GM23338 (cell line): Measurements from ENCODE around the gene ZNF335. TPM values are rescaled to one million over a fixed set of nuclear protein-coding genes. Genes with fewer than 3 reads are reported as not detected.
A peak's percentile ranks its signal among the peaks of the same experiment; 100 is the strongest.

ENCODE experiments used
- ATAC-seq: fragments of 200-7000 bp; cut with Tn5 transposase; 3 replicates; pipeline ENCODE4 v1.9.1; 2020
- DNase-seq: peaks from one replicate; pipeline ENCODE4 v3.0.0-alpha.2; 2015; ENCODE audit warnings: low spot score
- H2AFZ ChIP-seq: fragments of 200-600 bp; sonication (generic); 2 replicates; pipeline ENCODE4 v1.8.0; 2016; ENCODE audit warnings: antibody characterized with exemption, mild to moderate bottlenecking, moderate library complexity
- H3F3A ChIP-seq: fragments of 200-600 bp; sonication (generic); replicated peaks from 2 replicates; pipeline ENCODE4 v1.8.0; 2017; ENCODE audit warnings: antibody characterized with exemption, mixed run types, low read depth
- H3K27ac ChIP-seq: fragments of 200-600 bp; sonication (generic); 2 replicates; pipeline ENCODE4 v1.6.1; 2016; ENCODE audit warnings: low read depth
- H3K27me3 ChIP-seq: fragments of 200-600 bp; sonication (generic); 2 replicates; pipeline ENCODE4 v1.8.0; 2016; ENCODE audit warnings: mild to moderate bottlenecking, mixed run types, moderate library complexity; ENCODE audit not compliant: insufficient read depth
- H3K36me3 ChIP-seq: fragments of 200-600 bp; sonication (generic); 2 replicates; pipeline ENCODE4 v1.8.0; 2016; ENCODE audit warnings: mild to moderate bottlenecking; ENCODE audit not compliant: insufficient read depth
- H3K4me1 ChIP-seq: fragments of 200-600 bp; sonication (generic); 2 replicates; pipeline ENCODE4 v1.8.0; 2016; ENCODE audit warnings: mild to moderate bottlenecking, moderate library complexity; ENCODE audit not compliant: insufficient read depth
- H3K4me2 ChIP-seq: fragments of 200-600 bp; sonication (generic); 2 replicates; pipeline ENCODE4 v1.7.1; 2017; ENCODE audit warnings: mixed run types
- H3K4me3 ChIP-seq: fragments of 200-600 bp; sonication (generic); 2 replicates; pipeline ENCODE4 v1.6.1; 2016; ENCODE audit warnings: mixed run types
- H3K79me2 ChIP-seq: fragments of 200-600 bp; sonication (generic); replicated peaks from 2 replicates; pipeline ENCODE4 v1.8.0; 2017; ENCODE audit warnings: mild to moderate bottlenecking; ENCODE audit not compliant: insufficient read depth
- H3K9me2 ChIP-seq: fragments of 200-600 bp; sonication (generic); 2 replicates; pipeline ENCODE4 v1.8.0; 2017; ENCODE audit not compliant: insufficient read depth
- H4K20me1 ChIP-seq: fragments of 200-600 bp; sonication (generic); replicated peaks from 2 replicates; pipeline ENCODE4 v1.8.0; 2017; ENCODE audit warnings: mild to moderate bottlenecking; ENCODE audit not compliant: insufficient read depth
- H3K27ac Mint-ChIP-seq: 2 replicates; pipeline ENCODE4 v1.8.0; 2020; ENCODE audit warnings: inconsistent platforms, mild to moderate bottlenecking, moderate library complexity, mixed read lengths
- H3K27me3 Mint-ChIP-seq: 3 replicates; pipeline ENCODE4 v1.8.0; 2022; ENCODE audit warnings: low read depth, mild to moderate bottlenecking, moderate library complexity, mixed read lengths, inconsistent platforms; ENCODE audit not compliant: insufficient read depth, poor library complexity
- H3K36me3 Mint-ChIP-seq: 3 replicates; pipeline ENCODE4 v1.8.0; 2021; ENCODE audit warnings: low read depth, mild to moderate bottlenecking, inconsistent platforms, moderate library complexity, mixed read lengths
- H3K4me1 Mint-ChIP-seq: 3 replicates; pipeline ENCODE4 v1.8.0; 2020; ENCODE audit warnings: mild to moderate bottlenecking, inconsistent platforms, mixed read lengths
- H3K4me3 Mint-ChIP-seq: 3 replicates; pipeline ENCODE4 v1.8.0; 2021; ENCODE audit warnings: moderate library complexity, mild to moderate bottlenecking, inconsistent platforms, mixed read lengths
- H3K9me3 Mint-ChIP-seq: 3 replicates; pipeline ENCODE4 v1.8.0; 2020; ENCODE audit warnings: moderate library complexity, mild to moderate bottlenecking, inconsistent platforms, mixed read lengths
- CREB1 ChIP-seq: fragments of 250-450 bp; sonication (Bioruptor Pico); IDR thresholded peaks from 2 replicates; pipeline ENCODE4 v1.5.0; 2020; ENCODE audit warnings: low read depth, mild to moderate bottlenecking, moderate library complexity
- JUNB ChIP-seq: IDR thresholded peaks from one replicate; pipeline ENCODE4 v1.6.1; 2016; ENCODE audit warnings: antibody characterized with exemption; ENCODE audit not compliant: unreplicated experiment
- POLR2AphosphoS5 ChIP-seq: IDR thresholded peaks from 2 replicates; pipeline ENCODE4 v1.6.1; 2016; ENCODE audit warnings: antibody characterized with exemption, low read depth
- polyA plus RNA-seq: library from polyadenylated mRNA; unstranded; fragments of >200 nt; fragmentation: Nextera tagmentation; extraction: Ambion mirVana; gene quantifications from 2 replicates; pipeline ENCODE4 v1.2.1, GENCODE V29; 2016
- total RNA-seq: library from RNA; depleted of rRNA; stranded (reverse); fragments of >200 nt; shearing (Covaris generic); gene quantifications from 2 replicates; pipeline ENCODE4 v1.2.3, GENCODE V29; 2014
- TF ChIP-seq, protein P1 (sequence below): IDR thresholded peaks from 2 replicates; pipeline ENCODE4 v1.6.1; 2016; ENCODE audit warnings: antibody characterized with exemption
- TF ChIP-seq, protein P2 (sequence below), 2 experiments: fragments of 200-600 bp in 1 of 2; sonication (generic) in 1 of 2; conservative IDR thresholded peaks; 2 replicates each; pipeline versions ENCODE4 v1.5.1 to v1.6.1; 2016 to 2017; ENCODE audit warnings: antibody characterized with exemption in 2 of 2, low read depth in 2 of 2, mild to moderate bottlenecking in 2 of 2, moderate library complexity in 1 of 2
- TF ChIP-seq, protein P3 (sequence below): fragments of 250-450 bp; sonication (Bioruptor Pico); IDR thresholded peaks from 2 replicates; pipeline ENCODE4 v1.5.0; 2020; ENCODE audit warnings: mild to moderate bottlenecking, moderate library complexity

Gene ZNF335
- total and polyA plus RNA-seq, 2 experiments from 2014 or later, result 7.4 to 24.2 TPM

DNA sequence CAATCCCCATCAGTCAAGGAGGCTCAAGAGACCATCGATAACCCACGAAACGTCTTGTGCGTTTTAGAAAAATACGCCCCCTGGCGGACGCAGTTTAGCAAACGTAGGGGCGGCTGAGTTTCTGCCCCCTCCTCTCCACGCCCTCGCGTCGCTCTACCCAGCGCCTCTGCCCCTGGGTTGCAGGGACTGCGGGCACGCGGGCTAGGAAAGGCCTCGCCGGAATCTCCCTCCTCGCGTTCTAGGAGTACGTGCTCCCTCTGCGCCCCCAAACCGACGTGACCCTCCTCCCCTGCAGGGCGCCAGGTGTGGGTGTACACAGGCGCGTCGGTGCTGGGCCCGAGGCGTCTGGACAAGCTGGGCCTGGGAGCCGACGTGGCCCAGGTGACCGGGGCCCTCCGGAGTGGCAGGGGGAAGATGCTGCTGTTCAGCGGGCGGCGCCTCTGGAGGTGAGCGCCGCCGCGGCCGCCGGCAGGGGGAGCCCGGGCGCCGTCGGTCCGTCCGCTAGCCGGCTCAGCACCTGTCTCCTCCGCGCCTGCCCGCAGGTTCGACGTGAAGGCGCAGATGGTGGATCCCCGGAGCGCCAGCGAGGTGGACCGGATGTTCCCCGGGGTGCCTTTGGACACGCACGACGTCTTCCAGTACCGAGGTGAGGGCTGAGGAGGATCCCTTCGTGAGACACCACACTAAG, 42.0 kb upstream of the ZNF335 start:
- peaks cover 9% of the 10 kb centered on the region; the same call in 1 of the 2 replicates for H3K4me1 ChIP-seq
- H3K4me3 Mint-ChIP-seq, result peak overlapping the region; percentile 70
- ATAC-seq (peak; percentile 78), DNase-seq (peak; percentile 97)
- TF ChIP-seq, protein P1, sequence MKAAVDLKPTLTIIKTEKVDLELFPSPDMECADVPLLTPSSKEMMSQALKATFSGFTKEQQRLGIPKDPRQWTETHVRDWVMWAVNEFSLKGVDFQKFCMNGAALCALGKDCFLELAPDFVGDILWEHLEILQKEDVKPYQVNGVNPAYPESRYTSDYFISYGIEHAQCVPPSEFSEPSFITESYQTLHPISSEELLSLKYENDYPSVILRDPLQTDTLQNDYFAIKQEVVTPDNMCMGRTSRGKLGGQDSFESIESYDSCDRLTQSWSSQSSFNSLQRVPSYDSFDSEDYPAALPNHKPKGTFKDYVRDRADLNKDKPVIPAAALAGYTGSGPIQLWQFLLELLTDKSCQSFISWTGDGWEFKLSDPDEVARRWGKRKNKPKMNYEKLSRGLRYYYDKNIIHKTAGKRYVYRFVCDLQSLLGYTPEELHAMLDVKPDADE, result no peak; the same call in 1 of the 2 replicates
- TF ChIP-seq JUNB, result no peak
- TF ChIP-seq, protein P2, sequence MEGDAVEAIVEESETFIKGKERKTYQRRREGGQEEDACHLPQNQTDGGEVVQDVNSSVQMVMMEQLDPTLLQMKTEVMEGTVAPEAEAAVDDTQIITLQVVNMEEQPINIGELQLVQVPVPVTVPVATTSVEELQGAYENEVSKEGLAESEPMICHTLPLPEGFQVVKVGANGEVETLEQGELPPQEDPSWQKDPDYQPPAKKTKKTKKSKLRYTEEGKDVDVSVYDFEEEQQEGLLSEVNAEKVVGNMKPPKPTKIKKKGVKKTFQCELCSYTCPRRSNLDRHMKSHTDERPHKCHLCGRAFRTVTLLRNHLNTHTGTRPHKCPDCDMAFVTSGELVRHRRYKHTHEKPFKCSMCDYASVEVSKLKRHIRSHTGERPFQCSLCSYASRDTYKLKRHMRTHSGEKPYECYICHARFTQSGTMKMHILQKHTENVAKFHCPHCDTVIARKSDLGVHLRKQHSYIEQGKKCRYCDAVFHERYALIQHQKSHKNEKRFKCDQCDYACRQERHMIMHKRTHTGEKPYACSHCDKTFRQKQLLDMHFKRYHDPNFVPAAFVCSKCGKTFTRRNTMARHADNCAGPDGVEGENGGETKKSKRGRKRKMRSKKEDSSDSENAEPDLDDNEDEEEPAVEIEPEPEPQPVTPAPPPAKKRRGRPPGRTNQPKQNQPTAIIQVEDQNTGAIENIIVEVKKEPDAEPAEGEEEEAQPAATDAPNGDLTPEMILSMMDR (conservative IDR thresholded peaks at IDR 0.05; ENCODE audit: low read depth in 2 of 2), result peak; percentile 79 to 81
- TF ChIP-seq CREB1 (CRISPR knock-in tag), result peak; percentile 41
- TF ChIP-seq, protein P3, sequence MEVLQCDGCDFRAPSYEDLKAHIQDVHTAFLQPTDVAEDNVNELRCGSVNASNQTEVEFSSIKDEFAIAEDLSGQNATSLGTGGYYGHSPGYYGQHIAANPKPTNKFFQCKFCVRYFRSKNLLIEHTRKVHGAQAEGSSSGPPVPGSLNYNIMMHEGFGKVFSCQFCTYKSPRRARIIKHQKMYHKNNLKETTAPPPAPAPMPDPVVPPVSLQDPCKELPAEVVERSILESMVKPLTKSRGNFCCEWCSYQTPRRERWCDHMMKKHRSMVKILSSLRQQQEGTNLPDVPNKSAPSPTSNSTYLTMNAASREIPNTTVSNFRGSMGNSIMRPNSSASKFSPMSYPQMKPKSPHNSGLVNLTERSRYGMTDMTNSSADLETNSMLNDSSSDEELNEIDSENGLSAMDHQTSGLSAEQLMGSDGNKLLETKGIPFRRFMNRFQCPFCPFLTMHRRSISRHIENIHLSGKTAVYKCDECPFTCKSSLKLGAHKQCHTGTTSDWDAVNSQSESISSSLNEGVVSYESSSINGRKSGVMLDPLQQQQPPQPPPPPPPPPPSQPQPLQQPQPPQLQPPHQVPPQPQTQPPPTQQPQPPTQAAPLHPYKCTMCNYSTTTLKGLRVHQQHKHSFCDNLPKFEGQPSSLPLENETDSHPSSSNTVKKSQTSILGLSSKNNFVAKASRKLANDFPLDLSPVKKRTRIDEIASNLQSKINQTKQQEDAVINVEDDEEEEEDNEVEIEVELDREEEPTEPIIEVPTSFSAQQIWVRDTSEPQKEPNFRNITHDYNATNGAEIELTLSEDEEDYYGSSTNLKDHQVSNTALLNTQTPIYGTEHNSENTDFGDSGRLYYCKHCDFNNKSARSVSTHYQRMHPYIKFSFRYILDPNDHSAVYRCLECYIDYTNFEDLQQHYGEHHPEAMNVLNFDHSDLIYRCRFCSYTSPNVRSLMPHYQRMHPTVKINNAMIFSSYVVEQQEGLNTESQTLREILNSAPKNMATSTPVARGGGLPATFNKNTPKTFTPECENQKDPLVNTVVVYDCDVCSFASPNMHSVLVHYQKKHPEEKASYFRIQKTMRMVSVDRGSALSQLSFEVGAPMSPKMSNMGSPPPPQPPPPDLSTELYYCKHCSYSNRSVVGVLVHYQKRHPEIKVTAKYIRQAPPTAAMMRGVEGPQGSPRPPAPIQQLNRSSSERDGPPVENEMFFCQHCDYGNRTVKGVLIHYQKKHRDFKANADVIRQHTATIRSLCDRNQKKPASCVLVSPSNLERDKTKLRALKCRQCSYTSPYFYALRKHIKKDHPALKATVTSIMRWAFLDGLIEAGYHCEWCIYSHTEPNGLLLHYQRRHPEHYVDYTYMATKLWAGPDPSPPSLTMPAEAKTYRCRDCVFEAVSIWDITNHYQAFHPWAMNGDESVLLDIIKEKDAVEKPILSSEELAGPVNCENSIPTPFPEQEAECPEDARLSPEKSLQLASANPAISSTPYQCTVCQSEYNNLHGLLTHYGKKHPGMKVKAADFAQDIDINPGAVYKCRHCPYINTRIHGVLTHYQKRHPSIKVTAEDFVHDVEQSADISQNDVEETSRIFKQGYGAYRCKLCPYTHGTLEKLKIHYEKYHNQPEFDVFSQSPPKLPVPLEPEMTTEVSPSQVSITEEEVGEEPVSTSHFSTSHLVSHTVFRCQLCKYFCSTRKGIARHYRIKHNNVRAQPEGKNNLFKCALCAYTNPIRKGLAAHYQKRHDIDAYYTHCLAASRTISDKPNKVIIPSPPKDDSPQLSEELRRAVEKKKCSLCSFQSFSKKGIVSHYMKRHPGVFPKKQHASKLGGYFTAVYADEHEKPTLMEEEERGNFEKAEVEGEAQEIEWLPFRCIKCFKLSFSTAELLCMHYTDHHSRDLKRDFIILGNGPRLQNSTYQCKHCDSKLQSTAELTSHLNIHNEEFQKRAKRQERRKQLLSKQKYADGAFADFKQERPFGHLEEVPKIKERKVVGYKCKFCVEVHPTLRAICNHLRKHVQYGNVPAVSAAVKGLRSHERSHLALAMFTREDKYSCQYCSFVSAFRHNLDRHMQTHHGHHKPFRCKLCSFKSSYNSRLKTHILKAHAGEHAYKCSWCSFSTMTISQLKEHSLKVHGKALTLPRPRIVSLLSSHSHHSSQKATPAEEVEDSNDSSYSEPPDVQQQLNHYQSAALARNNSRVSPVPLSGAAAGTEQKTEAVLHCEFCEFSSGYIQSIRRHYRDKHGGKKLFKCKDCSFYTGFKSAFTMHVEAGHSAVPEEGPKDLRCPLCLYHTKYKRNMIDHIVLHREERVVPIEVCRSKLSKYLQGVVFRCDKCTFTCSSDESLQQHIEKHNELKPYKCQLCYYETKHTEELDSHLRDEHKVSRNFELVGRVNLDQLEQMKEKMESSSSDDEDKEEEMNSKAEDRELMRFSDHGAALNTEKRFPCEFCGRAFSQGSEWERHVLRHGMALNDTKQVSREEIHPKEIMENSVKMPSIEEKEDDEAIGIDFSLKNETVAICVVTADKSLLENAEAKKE (CRISPR knock-in tag), result no peak
- TF ChIP-seq POLR2AphosphoS5, result peak; percentile 55
- H3K36me3 Mint-ChIP-seq, result peaks cover 7% of the 10 kb centered on the region; the same call in 1 of the 3 replicates
- peaks cover 16% of the 10 kb centered on the region for H3K27me3 ChIP-seq
- H3K27ac Mint-ChIP-seq, result no peak overlapping the region
- H4K20me1 ChIP-seq, result no peaks in the 10 kb centered on the region
- H3K79me2 ChIP-seq, result no peaks in the 10 kb centered on the region
- peak overlapping the region; percentile 94 for H2AFZ ChIP-seq
- peaks cover 25% of the 10 kb centered on the region for H3K4me1 Mint-ChIP-seq
- no peaks in the 10 kb centered on the region for H3K9me2 ChIP-seq
- no peak overlapping the region for H3K27ac ChIP-seq
- H3K36me3 ChIP-seq, result no peaks in the 10 kb centered on the region
- peaks cover 27% of the 10 kb centered on the region for H3K27me3 Mint-ChIP-seq
- H3F3A ChIP-seq, result peaks cover 9% of the 10 kb centered on the region
- H3K4me3 ChIP-seq, result peak overlapping the region; percentile 70
- peaks cover 16% of the 10 kb centered on the region for H3K9me3 Mint-ChIP-seq
- peak overlapping the region; percentile 85 for H3K4me2 ChIP-seq
